Endothelial cell of umbilical vein (primary cell): ENCODE measurements around the gene HMGCS2.

ENCODE experiments used
- CTCF ChIP-seq, 2 donors: IDR thresholded peaks; 1 replicate in 1 of 2; 2 replicates in 1 of 2; pipeline ENCODE4 v1.5.1; 2011; ENCODE audit warnings: low read length in 2 of 2, mild to moderate bottlenecking in 2 of 2, moderate library complexity in 2 of 2, control low read depth in 1 of 2, inconsistent platforms in 1 of 2, low read depth in 1 of 2; ENCODE audit not compliant: insufficient read depth in 1 of 2; ENCODE audit errors: extremely low read depth in 1 of 2
- EZH2 ChIP-seq: IDR thresholded peaks from 2 replicates; pipeline ENCODE4 v1.6.1; 2012; ENCODE audit warnings: borderline replicate concordance, low read depth, mild to moderate bottlenecking, moderate library complexity, low read length, inconsistent platforms; ENCODE audit not compliant: severe bottlenecking
- POLR2A ChIP-seq: IDR thresholded peaks from 2 replicates; pipeline ENCODE4 v1.6.1; 2012; ENCODE audit warnings: low read depth, mild to moderate bottlenecking, control low read depth, low read length
- POLR2AphosphoS5 ChIP-seq: IDR thresholded peaks from 2 replicates; pipeline ENCODE4 v1.6.1; 2012; ENCODE audit warnings: low read depth, mild to moderate bottlenecking, control low read depth, low read length, moderate library complexity; ENCODE audit not compliant: insufficient read depth
- TF ChIP-seq, protein P1 (sequence below): IDR thresholded peaks from 2 replicates; pipeline ENCODE4 v1.6.1; 2011; ENCODE audit not compliant: insufficient read depth, insufficient read length

DNA sequence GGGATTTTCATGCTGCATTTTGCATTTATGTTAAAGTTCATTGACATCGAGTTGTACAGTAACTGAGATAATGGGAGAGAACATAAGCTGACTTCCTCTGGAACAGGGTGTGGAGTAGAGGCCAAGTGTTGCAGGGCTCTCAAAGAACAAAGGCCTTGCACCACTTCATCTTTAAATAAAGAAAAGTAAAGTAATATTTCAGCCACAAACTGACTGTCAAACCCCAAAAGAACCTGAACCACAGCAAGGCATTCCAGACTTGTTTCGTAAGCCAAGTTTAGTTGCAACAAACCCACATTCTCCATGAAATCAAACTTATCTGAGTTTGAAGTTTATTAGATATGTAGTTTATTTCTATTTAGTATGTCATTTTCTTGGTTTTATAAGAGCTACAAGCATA is 19.1 kb upstream of the HMGCS2 start:
- TF ChIP-seq POLR2AphosphoS5, result no peak
- no peak for TF ChIP-seq POLR2A
- no peak for TF ChIP-seq CTCF (IDR thresholded peaks at IDR 0.05; ENCODE audit: extremely low read depth in 1 of 2, insufficient read depth in 1 of 2, low read depth in 1 of 2, low read length in 2 of 2)
- no peak for TF ChIP-seq EZH2
- TF ChIP-seq, protein P1, sequence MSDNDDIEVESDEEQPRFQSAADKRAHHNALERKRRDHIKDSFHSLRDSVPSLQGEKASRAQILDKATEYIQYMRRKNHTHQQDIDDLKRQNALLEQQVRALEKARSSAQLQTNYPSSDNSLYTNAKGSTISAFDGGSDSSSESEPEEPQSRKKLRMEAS, result no peak
